Fibroblast of lung (primary cell): ENCODE data around the gene GEMIN5. TPM values are rescaled to one million over a fixed set of nuclear protein-coding genes. Genes with fewer than 3 reads are reported as not detected.
"Not testable (repeated sequence)": the region's sequence is repeated elsewhere in the genome, so short reads cannot be mapped to it uniquely, and the experiment has no call there.

Source experiments
- DNase-seq, 2 donors: peaks; one replicate each; pipeline versions ENCODE4 v3.0.0 to v3.0.0-alpha.2; 2010; ENCODE audit warnings: low read depth in 2 of 2
- H2AFZ ChIP-seq: 2 replicates; pipeline ENCODE4 v1.5.1; 2012; ENCODE audit warnings: low read length, control low read depth, inconsistent platforms
- H3K27ac ChIP-seq: 2 replicates; pipeline ENCODE4 v1.5.1; 2011; ENCODE audit warnings: low read length, control low read depth; ENCODE audit not compliant: insufficient read depth
- H3K27me3 ChIP-seq: 2 replicates; pipeline ENCODE4 v1.5.1; 2011; ENCODE audit warnings: mild to moderate bottlenecking, low read length; ENCODE audit not compliant: control insufficient read depth, insufficient read depth
- H3K36me3 ChIP-seq: 2 replicates; pipeline ENCODE4 v1.5.1; 2011; ENCODE audit warnings: low read length; ENCODE audit not compliant: control insufficient read depth, insufficient read depth
- H3K4me1 ChIP-seq: 2 replicates; pipeline ENCODE4 v1.5.1; 2011; ENCODE audit warnings: low read length; ENCODE audit not compliant: control insufficient read depth, insufficient read depth; ENCODE audit errors: extremely low read depth
- H3K4me2 ChIP-seq: 2 replicates; pipeline ENCODE4 v1.5.1; 2011; ENCODE audit warnings: low read length, control low read depth; ENCODE audit not compliant: insufficient read depth; ENCODE audit errors: extremely low read depth
- H3K4me3 ChIP-seq, 4 experiments: fragments of 200-600 bp in 1 of 4; sonication (generic) in 1 of 4; replicated peaks in 1 of 4; 2 replicates each; pipeline ENCODE4 v1.5.1; 2011 to 2016; ENCODE audit warnings: low read length in 4 of 4, low read depth in 3 of 4, mild to moderate bottlenecking in 3 of 4, control low read depth in 2 of 4, inconsistent platforms in 1 of 4, mixed read lengths in 1 of 4; ENCODE audit not compliant: insufficient read depth in 1 of 4; ENCODE audit errors: control extremely low read depth in 1 of 4
- H3K79me2 ChIP-seq: 2 replicates; pipeline ENCODE4 v1.5.1; 2012; ENCODE audit warnings: mild to moderate bottlenecking, low read length, inconsistent platforms; ENCODE audit not compliant: control insufficient read depth, insufficient read depth
- H3K9ac ChIP-seq: 2 replicates; pipeline ENCODE4 v1.5.1; 2011; ENCODE audit warnings: mild to moderate bottlenecking, low read length, control low read depth; ENCODE audit not compliant: insufficient read depth
- H3K9me3 ChIP-seq: 2 replicates; pipeline ENCODE4 v1.5.1; 2012; ENCODE audit warnings: low read depth, low read length; ENCODE audit not compliant: control insufficient read depth, insufficient read depth
- H4K20me1 ChIP-seq: 2 replicates; pipeline ENCODE4 v1.5.1; 2011; ENCODE audit warnings: low read length; ENCODE audit not compliant: control insufficient read depth, insufficient read depth; ENCODE audit errors: extremely low read depth
- CTCF ChIP-seq, 2 donors: IDR thresholded peaks in 1 of 2; conservative IDR thresholded peaks in 1 of 2; 1 replicate in 1 of 2; 2 replicates in 1 of 2; pipeline ENCODE4 v1.5.1; 2011 to 2012; ENCODE audit warnings: low read length in 2 of 2, control low read depth in 1 of 2, inconsistent platforms in 1 of 2, low read depth in 1 of 2, mild to moderate bottlenecking in 1 of 2
- EZH2 ChIP-seq: IDR thresholded peaks from 2 replicates; pipeline ENCODE4 v1.5.1; 2012; ENCODE audit warnings: low read length, control low read depth, mild to moderate bottlenecking; ENCODE audit errors: missing control alignments
- polyA plus RNA-seq, 2 donors: library from polyadenylated mRNA; depleted of rRNA in 1 of 2; stranded (reverse) in 1 of 2; unstranded in 1 of 2; fragments of >200 nt; gene quantifications; 2 replicates each; pipeline ENCODE4 v1.2.1, GENCODE V29; 2011 to 2012; ENCODE audit warnings: missing spikeins in 1 of 2
- total RNA-seq: library from RNA; depleted of rRNA; stranded (reverse); fragments of >200 nt; gene quantifications from 2 replicates; pipeline ENCODE4 v1.2.1, GENCODE V29; 2014

Gene GEMIN5
- total and polyA plus RNA-seq, 2 donors (not counting 1 experiment from before 2014, with no cell fraction given) = 7.7 to 12.1 TPM

DNA sequence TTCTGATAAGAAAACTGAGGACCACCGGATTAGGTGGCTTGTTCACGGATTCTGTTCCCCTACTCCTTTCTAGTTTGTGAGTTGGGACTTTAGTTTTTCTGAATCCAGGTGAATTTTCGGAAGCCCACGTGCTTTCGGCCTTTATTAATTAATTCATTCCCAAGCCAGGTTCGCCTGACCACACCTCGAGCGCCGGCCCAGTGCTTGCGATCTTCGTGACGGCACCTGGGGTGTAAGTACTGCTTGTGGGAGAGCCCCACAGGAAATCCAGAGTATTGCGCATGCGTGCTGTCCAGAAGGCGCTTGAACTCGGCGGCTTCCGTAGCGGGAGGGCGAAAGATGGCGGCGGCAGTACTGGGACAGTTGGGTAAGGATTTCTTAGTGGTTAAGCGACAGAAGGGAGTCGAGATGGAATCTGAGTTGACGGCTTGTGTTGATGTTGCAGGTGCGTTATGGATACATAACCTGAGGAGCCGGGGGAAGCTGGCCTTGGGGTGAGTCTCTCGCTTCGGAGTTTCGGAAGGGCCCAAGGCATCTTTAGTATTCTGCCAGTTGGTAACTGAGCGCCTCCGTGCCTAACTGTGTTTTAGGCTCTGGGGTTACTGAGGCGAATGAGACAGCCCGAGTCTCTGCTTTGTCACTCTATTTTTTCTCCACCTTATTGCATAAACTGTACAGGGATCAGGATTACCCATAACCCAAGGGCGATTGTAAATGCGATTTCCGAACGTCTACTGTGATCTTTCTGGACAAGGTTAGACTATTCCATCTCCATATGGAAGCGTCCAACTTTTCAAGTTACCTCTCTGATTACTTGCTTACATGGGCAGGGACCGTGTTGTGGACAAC lies 3.0 kb upstream of the GEMIN5 start, which contains the start of gene MRPL22:
TSS of gene MRPL22 (plus strand) at position 302 of the 849 bp plus-strand sequence. CDS start at position 340, 38 bp downstream.
- no peaks in the 10 kb centered on the region for H3K9me3 ChIP-seq
- peak; percentile 93 to 95 for DNase-seq
- H4K20me1 ChIP-seq = no peaks in the 10 kb centered on the region
- H3K36me3 ChIP-seq = no peaks in the 10 kb centered on the region
- peak within 1 kb of the TSS; percentile 62 to 97 (median 88) for H3K4me3 ChIP-seq
- peak within 1 kb of the TSS; percentile 76 for H3K4me2 ChIP-seq
- no peak for TF ChIP-seq CTCF (conservative IDR thresholded peaks at IDR 0.05 in 1 of 2, IDR thresholded peaks at IDR 0.05 in 1 of 2; ENCODE audit: low read depth in 1 of 2, low read length in 2 of 2)
- TF ChIP-seq EZH2 = no peak
- H3K9ac ChIP-seq = peak within 1 kb of the TSS; percentile 65
- peaks cover 9% of the 10 kb centered on the region for H3K4me1 ChIP-seq
- peaks cover 42% of the 10 kb centered on the region for H3K79me2 ChIP-seq
- H3K27ac ChIP-seq = peak within 1 kb of the TSS; percentile 58
- H2AFZ ChIP-seq = peak within 1 kb of the TSS; percentile 91
- no peaks in the 10 kb centered on the region for H3K27me3 ChIP-seq

DNA sequence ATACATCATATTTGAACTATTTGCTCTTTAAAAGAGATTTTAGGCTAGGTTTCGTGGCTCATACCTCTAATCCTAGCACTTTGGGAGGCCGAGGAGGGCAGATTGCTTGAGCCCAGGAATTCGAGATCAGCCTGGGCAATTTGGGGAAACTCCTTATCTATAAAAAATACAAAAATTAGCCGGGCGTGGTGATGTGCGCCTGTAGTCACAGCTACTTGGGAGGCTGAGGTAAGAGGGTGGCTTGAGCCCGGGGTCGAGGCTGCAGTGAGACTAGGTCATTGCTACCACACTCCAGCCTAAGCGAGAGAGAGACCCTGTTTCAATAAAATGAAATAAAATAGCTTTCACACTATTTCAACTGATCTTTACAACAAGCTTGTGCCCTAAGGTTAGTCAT lies 2.4 kb upstream of the GEMIN5 start:
- Histone ChIP-seq H3K79me2 (peaks cover 41% of the 10 kb centered on the region), H3K27me3 (no peaks in the 10 kb centered on the region), H4K20me1 (no peaks in the 10 kb centered on the region), H3K4me1 (peaks cover 9% of the 10 kb centered on the region), H3K9me3 (no peaks in the 10 kb centered on the region), H3K9ac (peak overlapping the region; percentile 40), H3K4me2 (peak overlapping the region; percentile 71), H3K27ac (peak overlapping the region; percentile 58), H3K4me3 (peak overlapping the region; percentile 62 to 97 (median 88)), H3K36me3 (no peaks in the 10 kb centered on the region), H2AFZ (peak overlapping the region; percentile 82)
- no peak for DNase-seq
- TF ChIP-seq EZH2 (no peak), CTCF (conservative IDR thresholded peaks at IDR 0.05 in 1 of 2, IDR thresholded peaks at IDR 0.05 in 1 of 2; ENCODE audit: low read depth in 1 of 2, low read length in 2 of 2) (no peak)

DNA sequence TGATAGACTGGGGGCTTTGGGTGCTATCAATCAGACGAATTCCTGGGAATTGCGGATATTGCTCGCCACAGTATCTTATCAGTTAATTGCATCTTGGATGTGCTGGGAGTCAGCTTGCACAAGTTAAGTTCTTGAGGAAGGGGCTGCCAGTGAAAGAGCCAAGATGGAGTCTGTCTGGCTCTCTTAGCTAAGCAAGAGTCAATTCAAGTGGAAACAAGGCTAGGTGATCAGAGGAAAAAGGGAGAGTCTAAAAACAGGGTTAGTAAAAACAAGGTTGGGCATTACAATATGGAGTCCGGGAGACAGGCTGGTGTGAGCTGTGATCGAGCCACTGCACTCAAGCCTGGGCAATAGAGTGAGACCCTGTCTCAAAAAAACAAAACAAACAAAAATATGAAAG lies 1.4 kb upstream of the GEMIN5 start:
- H3K4me1 ChIP-seq, H3K27me3 ChIP-seq, H3K27ac ChIP-seq, H3K9me3 ChIP-seq, H3K36me3 ChIP-seq, DNase-seq, H3K4me3 ChIP-seq, H3K9ac ChIP-seq, H3K4me2 ChIP-seq, H4K20me1 ChIP-seq: not testable (repeated sequence)
- peak overlapping the region; percentile 5 for H2AFZ ChIP-seq
- H3K79me2 ChIP-seq = peaks cover 38% of the 10 kb centered on the region
